SK-N-SH treated with all-trans-retinoic acid at 6 μM for 48 hours (cell line): Measurements from ENCODE around the gene RAET1L.

Experiments used
- ATAC-seq: fragments of 200-7000 bp; cut with Tn5 transposase; 3 replicates; pipeline ENCODE4 v1.9.1; 2020; ENCODE audit warnings: mild to moderate bottlenecking, moderate library complexity
- ARNTL ChIP-seq: fragments of 450-650 bp; formaldehyde crosslinking; IDR thresholded peaks from 2 replicates; pipeline ENCODE4 v1.5.0; 2020; ENCODE audit warnings: low read depth, mild to moderate bottlenecking, moderate library complexity, borderline replicate concordance
- BACH2 ChIP-seq: fragments of 250-450 bp; sonication (Bioruptor Pico); IDR thresholded peaks from 2 replicates; pipeline ENCODE4 v1.9.0; 2021; ENCODE audit warnings: mild to moderate bottlenecking, borderline replicate concordance
- CREB5 ChIP-seq: fragments of 250-450 bp; sonication (Bioruptor Pico); IDR thresholded peaks from 2 replicates; pipeline ENCODE4 v1.5.1; 2020; ENCODE audit warnings: low read depth, mild to moderate bottlenecking, moderate library complexity
- CSDC2 ChIP-seq: fragments of 250-450 bp; sonication (Bioruptor Pico); IDR thresholded peaks from 2 replicates; pipeline ENCODE4 v1.5.0; 2020; ENCODE audit warnings: mild to moderate bottlenecking, moderate library complexity
- CSRNP3 ChIP-seq: fragments of 250-450 bp; sonication (Bioruptor Pico); IDR thresholded peaks from 2 replicates; pipeline ENCODE4 v1.5.1; 2021; ENCODE audit warnings: mild to moderate bottlenecking, moderate library complexity
- ESRRG ChIP-seq: fragments of 250-450 bp; sonication (Bioruptor Pico); IDR thresholded peaks from 2 replicates; pipeline ENCODE4 v1.6.1; 2021; ENCODE audit warnings: mild to moderate bottlenecking
- GLIS3 ChIP-seq: fragments of 250-450 bp; sonication (Bioruptor Pico); IDR thresholded peaks from 2 replicates; pipeline ENCODE4 v1.5.0; 2020; ENCODE audit warnings: mild to moderate bottlenecking, moderate library complexity
- ISL1 ChIP-seq: fragments of 250-450 bp; sonication (Bioruptor Pico); IDR thresholded peaks from 2 replicates; pipeline ENCODE4 v2.1.2; 2022; ENCODE audit warnings: mild to moderate bottlenecking, moderate library complexity
- PATZ1 ChIP-seq: fragments of 250-450 bp; sonication (Bioruptor Pico); IDR thresholded peaks from 2 replicates; pipeline ENCODE4 v1.8.0; 2020; ENCODE audit warnings: mild to moderate bottlenecking, moderate library complexity, borderline replicate concordance
- POU6F1 ChIP-seq: fragments of 250-450 bp; sonication (Bioruptor Pico); IDR thresholded peaks from 2 replicates; pipeline ENCODE4 v1.8.0; 2021; ENCODE audit warnings: low read depth, mild to moderate bottlenecking, moderate library complexity, borderline replicate concordance
- RARB ChIP-seq: fragments of 250-450 bp; sonication (Bioruptor Pico); IDR thresholded peaks from 2 replicates; pipeline ENCODE4 v1.8.0; 2021; ENCODE audit warnings: mild to moderate bottlenecking, moderate library complexity
- SNAI2 ChIP-seq: fragments of 250-450 bp; sonication (Bioruptor Pico); IDR thresholded peaks from 2 replicates; pipeline ENCODE4 v1.5.0; 2020; ENCODE audit warnings: mild to moderate bottlenecking, moderate library complexity
- TCF4 ChIP-seq: fragments of 250-450 bp; sonication (Bioruptor Pico); IDR thresholded peaks from 2 replicates; pipeline ENCODE4 v1.8.0; 2021; ENCODE audit warnings: mild to moderate bottlenecking, moderate library complexity, borderline replicate concordance
- TOX ChIP-seq: fragments of 250-450 bp; sonication (Bioruptor Pico); IDR thresholded peaks from 2 replicates; pipeline ENCODE4 v1.8.0; 2021; ENCODE audit warnings: mild to moderate bottlenecking, moderate library complexity, borderline replicate concordance
- TSHZ2 ChIP-seq: fragments of 250-450 bp; sonication (Bioruptor Pico); IDR thresholded peaks from 2 replicates; pipeline ENCODE4 v1.5.0; 2020; ENCODE audit warnings: mild to moderate bottlenecking, moderate library complexity
- ZC3H10 ChIP-seq: fragments of 250-450 bp; sonication (Bioruptor Pico); IDR thresholded peaks from 2 replicates; pipeline ENCODE4 v1.5.1; 2021; ENCODE audit warnings: mild to moderate bottlenecking, moderate library complexity
- ZFP3 ChIP-seq: fragments of 250-450 bp; sonication (Bioruptor Pico); IDR thresholded peaks from 2 replicates; pipeline ENCODE4 v1.5.0; 2020; ENCODE audit warnings: mild to moderate bottlenecking, moderate library complexity
- ZNF70 ChIP-seq: fragments of 450-650 bp; formaldehyde crosslinking; IDR thresholded peaks from 2 replicates; pipeline ENCODE4 v1.5.0; 2020; ENCODE audit warnings: mild to moderate bottlenecking, moderate library complexity

The RAET1L gene

GRCh38 chr6:150044621-150045145, 19.4 kb upstream of the RAET1L start (continued):
- no peak for TF ChIP-seq CSRNP3 (CRISPR knock-in tag)

GRCh38 chr6:150043501-150044412, 18.4 kb upstream of the RAET1L start:
- no peak for ATAC-seq
- TF ChIP-seq ARNTL (CRISPR knock-in tag) (no peak), ISL1 (CRISPR knock-in tag) (no peak), SNAI2 (CRISPR knock-in tag) (no peak), PATZ1 (CRISPR knock-in tag) (no peak), RARB (CRISPR knock-in tag) (no peak), ESRRG (CRISPR knock-in tag) (no peak), CSRNP3 (CRISPR knock-in tag) (no peak), CSDC2 (no peak), BACH2 (no peak), POU6F1 (CRISPR knock-in tag) (no peak), TSHZ2 (CRISPR knock-in tag) (no peak), GLIS3 (no peak), TOX (no peak), CREB5 (CRISPR knock-in tag) (no peak), ZFP3 (no peak), TCF4 (CRISPR knock-in tag) (no peak), ZNF70 (CRISPR knock-in tag) (no peak)
- TF ChIP-seq, all 23 proteins: peak for 0

- no peak for TF ChIP-seq CREB5 (CRISPR knock-in tag)
- TF ChIP-seq ESRRG (CRISPR knock-in tag), result no peak
- no peak for TF ChIP-seq ARNTL (CRISPR knock-in tag)
- no peak for TF ChIP-seq TOX
- TF ChIP-seq ZC3H10, result no peak
- ATAC-seq, result no peak
Measured at GRCh38 chr6:150043096-150043495, 17.8 kb upstream of the RAET1L start.
